GM10266 (cell line): ENCODE results near the gene IGF1.

Experiments used
- DNase-seq: peaks from one replicate; pipeline ENCODE4 v3.0.0; 2012; ENCODE audit errors: extremely low spot score
- TF ChIP-seq, protein P1 (sequence below): IDR thresholded peaks from 2 replicates; pipeline ENCODE4 v1.5.1; 2012; ENCODE audit warnings: mild to moderate bottlenecking, low read depth; ENCODE audit not compliant: control insufficient read depth, insufficient read depth; ENCODE audit errors: missing control alignments

IGF1 gene

DNA sequence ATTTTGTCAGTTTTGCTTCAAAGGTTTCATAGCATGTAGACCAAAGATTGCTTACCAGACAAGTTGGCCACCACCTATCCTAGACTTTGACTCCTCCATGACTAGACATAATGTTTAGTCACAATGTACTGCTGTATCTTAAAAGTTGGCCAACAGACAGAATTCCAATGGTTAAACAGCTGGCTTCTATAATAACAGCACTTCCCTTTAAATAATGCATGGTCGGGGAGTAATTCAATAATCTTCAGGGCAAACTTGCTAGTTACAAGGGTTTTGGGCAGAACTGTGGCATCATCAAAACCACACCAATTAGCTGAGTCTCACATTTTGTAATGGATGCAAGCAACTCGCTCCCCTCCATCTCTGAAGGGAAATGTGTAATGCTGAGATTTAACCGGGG lies 56.9 kb downstream of the IGF1 start:
- no peak for DNase-seq
- TF ChIP-seq, protein P1, sequence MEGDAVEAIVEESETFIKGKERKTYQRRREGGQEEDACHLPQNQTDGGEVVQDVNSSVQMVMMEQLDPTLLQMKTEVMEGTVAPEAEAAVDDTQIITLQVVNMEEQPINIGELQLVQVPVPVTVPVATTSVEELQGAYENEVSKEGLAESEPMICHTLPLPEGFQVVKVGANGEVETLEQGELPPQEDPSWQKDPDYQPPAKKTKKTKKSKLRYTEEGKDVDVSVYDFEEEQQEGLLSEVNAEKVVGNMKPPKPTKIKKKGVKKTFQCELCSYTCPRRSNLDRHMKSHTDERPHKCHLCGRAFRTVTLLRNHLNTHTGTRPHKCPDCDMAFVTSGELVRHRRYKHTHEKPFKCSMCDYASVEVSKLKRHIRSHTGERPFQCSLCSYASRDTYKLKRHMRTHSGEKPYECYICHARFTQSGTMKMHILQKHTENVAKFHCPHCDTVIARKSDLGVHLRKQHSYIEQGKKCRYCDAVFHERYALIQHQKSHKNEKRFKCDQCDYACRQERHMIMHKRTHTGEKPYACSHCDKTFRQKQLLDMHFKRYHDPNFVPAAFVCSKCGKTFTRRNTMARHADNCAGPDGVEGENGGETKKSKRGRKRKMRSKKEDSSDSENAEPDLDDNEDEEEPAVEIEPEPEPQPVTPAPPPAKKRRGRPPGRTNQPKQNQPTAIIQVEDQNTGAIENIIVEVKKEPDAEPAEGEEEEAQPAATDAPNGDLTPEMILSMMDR: no peak

DNA sequence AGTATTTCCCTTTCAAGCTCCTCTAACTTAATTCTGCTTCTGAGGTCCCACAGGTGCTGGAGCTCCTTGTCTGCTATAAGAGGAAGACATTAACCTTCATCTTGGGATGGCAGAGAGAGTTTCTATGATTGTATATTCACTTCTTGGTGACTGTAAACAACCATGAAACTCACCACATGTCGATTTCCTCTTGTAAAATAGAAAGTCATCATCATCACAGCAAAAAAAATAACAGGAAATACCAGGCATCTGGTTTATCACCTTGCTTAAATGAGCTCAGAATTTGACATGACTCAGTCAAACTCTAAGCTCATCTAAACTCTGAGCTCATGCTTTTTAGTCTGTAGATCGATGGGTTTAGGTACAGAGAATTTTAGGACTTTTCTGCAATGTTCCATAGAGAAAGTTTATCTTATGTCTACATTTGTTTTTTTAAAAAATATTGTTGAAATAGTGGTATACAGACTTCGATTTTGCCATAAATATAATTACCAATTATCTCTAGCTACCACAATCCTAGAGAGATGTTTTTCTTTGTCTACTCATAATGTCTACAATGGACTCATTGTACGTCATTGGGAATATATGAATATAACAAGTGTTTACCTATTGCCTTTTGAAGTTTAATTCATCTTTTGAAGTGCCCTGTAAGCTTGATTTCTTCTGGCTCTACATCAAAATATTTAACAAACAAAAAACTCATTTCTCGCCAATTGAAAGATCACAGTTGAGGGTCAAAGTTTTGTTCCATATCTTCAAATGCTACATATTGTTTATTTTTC lies 58.4 kb downstream of the IGF1 start:
- TF ChIP-seq, protein P1: no peak
- DNase-seq: no peak

DNA sequence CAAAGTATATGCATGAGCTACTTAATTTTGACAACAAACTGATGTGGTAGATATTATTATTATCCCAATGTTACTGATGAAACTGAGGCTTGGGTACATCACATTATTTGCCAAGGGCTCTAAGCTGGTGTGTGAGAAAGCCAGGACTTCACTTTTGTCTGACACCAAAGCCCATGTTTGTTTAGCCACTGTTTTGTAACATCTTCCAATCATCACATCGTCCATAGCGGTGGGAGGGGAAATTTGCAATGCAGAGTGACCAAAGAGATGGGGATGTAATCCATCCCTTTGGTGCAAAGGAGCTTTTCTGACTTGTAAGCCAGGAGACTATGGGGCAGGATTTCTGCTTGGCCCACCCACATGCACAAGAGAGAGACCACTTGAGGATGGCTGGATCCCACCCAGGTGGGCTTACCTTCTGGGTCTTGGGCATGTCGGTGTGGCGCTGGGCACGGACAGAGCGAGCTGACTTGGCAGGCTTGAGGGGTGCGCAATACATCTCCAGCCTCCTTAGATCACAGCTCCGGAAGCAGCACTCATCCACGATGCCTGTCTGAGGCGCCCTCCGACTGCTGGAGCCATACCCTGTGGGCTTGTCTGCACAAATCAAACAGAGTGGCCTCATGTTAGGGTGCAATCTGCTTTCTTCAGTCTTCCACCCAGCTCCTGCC lies 61.1 kb downstream of the IGF1 start:
- TF ChIP-seq, protein P1: no peak
- no peak for DNase-seq

DNA sequence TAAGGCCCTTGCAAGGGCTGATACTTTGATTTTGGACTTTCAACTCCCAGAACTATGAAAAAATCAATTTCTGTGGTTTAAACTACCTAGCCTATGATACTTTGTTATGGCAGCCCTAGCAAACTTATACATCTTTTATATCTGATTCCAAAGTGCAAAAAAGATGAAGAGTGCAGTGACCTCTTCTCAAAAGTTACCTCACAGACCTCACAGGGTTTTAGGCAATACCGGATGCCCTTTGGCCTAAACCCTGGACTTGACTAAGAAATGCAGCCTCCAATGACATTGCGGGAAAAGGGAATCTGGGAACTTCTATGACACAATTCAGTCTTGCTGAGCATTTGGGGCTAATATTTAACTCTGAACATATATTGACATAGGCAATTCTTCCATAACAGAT lies 63.3 kb downstream of the IGF1 start:
- DNase-seq: no peak
- TF ChIP-seq, protein P1: no peak

DNA sequence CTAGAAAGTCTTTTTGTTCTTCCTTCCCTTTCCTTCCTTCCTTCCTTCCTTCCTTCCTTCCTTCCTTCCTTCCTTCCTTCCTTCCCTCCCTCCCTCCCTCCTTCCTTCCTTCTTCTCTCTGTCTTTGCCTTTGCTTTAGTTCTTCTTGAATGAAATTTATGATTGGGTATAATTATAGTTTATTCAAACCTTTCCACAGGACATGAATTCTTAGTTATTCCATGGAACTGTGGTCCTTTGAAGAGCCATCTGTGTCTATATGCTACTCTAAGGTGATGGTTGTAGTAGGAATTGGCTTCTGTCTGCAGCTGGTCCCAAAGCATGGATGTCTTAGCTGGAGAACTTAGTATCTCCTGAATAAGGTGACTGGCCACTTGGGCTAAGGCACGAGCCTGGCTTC lies 64.8 kb downstream of the IGF1 start:
- DNase-seq: no peak
- TF ChIP-seq, protein P1: no peak

DNA sequence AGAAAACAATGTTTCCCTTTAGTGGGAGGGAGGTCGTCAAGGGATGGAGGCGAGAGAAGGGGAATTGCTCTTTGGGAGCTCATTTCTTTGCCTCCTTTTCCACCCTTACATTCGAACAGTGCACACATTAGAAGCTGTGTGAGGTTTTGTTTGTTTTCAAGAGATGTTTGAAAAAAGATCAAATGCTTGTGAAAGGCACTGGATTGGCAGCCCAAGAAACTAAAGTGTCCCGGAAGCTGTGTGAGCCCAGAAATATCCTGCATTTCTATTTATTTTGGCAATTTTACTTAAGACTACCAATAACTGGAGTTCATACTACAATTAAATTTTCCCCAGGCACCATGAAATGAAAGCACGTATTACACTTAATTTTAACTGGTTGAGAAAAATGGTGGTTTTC lies 67.0 kb downstream of the IGF1 start:
- TF ChIP-seq, protein P1: no peak
- no peak for DNase-seq

DNA sequence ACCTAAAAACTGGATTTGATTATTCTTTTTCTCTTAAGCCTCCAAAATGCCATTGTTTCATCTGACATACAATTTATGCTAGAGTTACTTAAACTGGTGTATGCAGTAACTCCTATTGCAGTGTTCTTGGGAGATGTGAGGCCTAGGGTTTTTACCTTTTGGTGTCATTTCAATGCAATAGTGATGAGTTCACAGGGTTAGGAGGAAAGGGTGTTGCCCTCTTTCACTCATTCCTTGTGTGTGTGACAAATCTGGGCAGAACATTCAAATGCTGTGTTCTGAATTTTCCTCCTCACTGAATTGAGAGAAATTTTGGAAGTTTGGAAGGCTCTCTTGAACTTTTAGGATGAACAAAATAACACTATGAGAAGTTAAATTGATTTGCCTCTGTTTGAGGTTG lies 69.9 kb downstream of the IGF1 start:
- DNase-seq: no peak
- TF ChIP-seq, protein P1: no peak
